BLaER1 treated with 17β-estradiol and CSF1 and Interleukin-3, amounts not matched to agents 10 nM and 100 nM (cell line): ENCODE results near the gene WBP1L.
"Not testable (repeated sequence)": the region's sequence is repeated elsewhere in the genome, so short reads cannot be mapped to it uniquely, and the experiment has no call there.

Source experiments
- H3K27ac ChIP-seq, 11 experiments: shearing (Covaris generic); formaldehyde crosslinking; 2 replicates each; pipeline ENCODE4 v1.8.1; 2022
- H3K27me3 ChIP-seq, 11 experiments: shearing (Covaris generic); formaldehyde crosslinking; 2 replicates each; pipeline ENCODE4 v1.8.1; 2022
- H3K36me3 ChIP-seq, 11 experiments: shearing (Covaris generic); formaldehyde crosslinking; 2 replicates each; pipeline ENCODE4 v1.8.1; 2022
- H3K4me1 ChIP-seq, 10 experiments: shearing (Covaris generic); formaldehyde crosslinking; 2 replicates each; pipeline ENCODE4 v1.8.1; 2022
- H3K4me2 ChIP-seq, 11 experiments: shearing (Covaris generic); formaldehyde crosslinking; 2 replicates each; pipeline ENCODE4 v1.8.1; 2022
- H3K4me3 ChIP-seq, 10 experiments: shearing (Covaris generic); formaldehyde crosslinking; 2 replicates each; pipeline ENCODE4 v1.8.1; 2022
- H3K9ac ChIP-seq, 11 experiments: shearing (Covaris generic); formaldehyde crosslinking; 2 replicates each; pipeline ENCODE4 v1.8.1; 2022
- H3K9me3 ChIP-seq, 11 experiments: shearing (Covaris generic); formaldehyde crosslinking; replicated peaks in 1 of 11; 2 replicates each; pipeline ENCODE4 v1.8.1; 2022
- H4K20me1 ChIP-seq, 11 experiments: shearing (Covaris generic); formaldehyde crosslinking; 2 replicates each; pipeline ENCODE4 v1.8.1; 2022
- Cebpa-rat ChIP-seq, 11 experiments: shearing (Covaris generic); IDR thresholded peaks; 2 replicates each; pipeline ENCODE4 v1.8.1; 2022

WBP1L gene

GRCh38 chr10:102758240-102758932 lies 14.6 kb downstream of the WBP1L start:
- Histone ChIP-seq H3K4me2 (peak overlapping the region in 3 of 11 experiments; percentile 54 to 74 (median 65); a peak in 6 of 22 replicates), H3K36me3 (peaks cover 12 to 69% (median 28%) of the 10 kb centered on the region in 11 experiments; a peak in 21 of 22 replicates), H3K9me3 (peaks cover 0 to 22% (median 9%) of the 10 kb centered on the region in 11 experiments; a peak in 17 of 22 replicates), H3K27ac (no peak overlapping the region; a peak in 1 of 22 replicates), H3K27me3 (no peaks in the 10 kb centered on the region), H3K4me1 (peaks cover 12 to 69% (median 21%) of the 10 kb centered on the region in 10 experiments; a peak in 19 of 20 replicates), H3K9ac (0 out of 22 replicates have a peak overlapping the region, but pooled peaks of 1 of the 11 experiments have one; percentile 21), H4K20me1 (peaks cover 0 to 85% (median 7%) of the 10 kb centered on the region in 11 experiments; a peak in 14 of 22 replicates), H3K4me3 (no peak overlapping the region)
- no peak for TF ChIP-seq Cebpa-rat (IDR thresholded peaks at IDR 0.05)

GRCh38 chr10:102758933-102759262 lies 15.2 kb downstream of the WBP1L start:
- H3K4me3 ChIP-seq, H3K27ac ChIP-seq, H3K9ac ChIP-seq, H3K27me3 ChIP-seq: not testable (repeated sequence)
- Histone ChIP-seq H3K9me3 (peaks cover 0 to 22% (median 9%) of the 10 kb centered on the region in 11 experiments; a peak in 17 of 22 replicates), H4K20me1 (peaks cover 0 to 90% (median 6%) of the 10 kb centered on the region in 11 experiments; a peak in 14 of 22 replicates), H3K4me2 (peak overlapping the region in 3 of 11 experiments; percentile 54 to 74 (median 65); a peak in 4 of 22 replicates), H3K36me3 (peaks cover 17 to 73% (median 33%) of the 10 kb centered on the region in 11 experiments; a peak in 21 of 22 replicates), H3K4me1 (peaks cover 10 to 64% (median 18%) of the 10 kb centered on the region in 10 experiments; a peak in 16 of 20 replicates)

- Histone ChIP-seq H3K9ac (no peak overlapping the region), H3K27ac (no peak overlapping the region), H3K4me2 (no peak overlapping the region), H3K4me1 (peaks cover 9 to 63% (median 17%) of the 10 kb centered on the region in 10 experiments; a peak in 15 of 20 replicates), H3K9me3 (peaks cover 0 to 22% (median 9%) of the 10 kb centered on the region in 11 experiments; a peak in 17 of 22 replicates), H3K27me3 (no peaks in the 10 kb centered on the region), H3K36me3 (peaks cover 23 to 73% (median 39%) of the 10 kb centered on the region in 11 experiments; a peak in 21 of 22 replicates), H3K4me3 (no peak overlapping the region), H4K20me1 (peaks cover 0 to 98% (median 6%) of the 10 kb centered on the region in 11 experiments; a peak in 15 of 22 replicates)
- TF ChIP-seq Cebpa-rat (IDR thresholded peaks at IDR 0.05): no peak
Measured at GRCh38 chr10:102759497-102760210, 15.9 kb downstream of the WBP1L start.

- Histone ChIP-seq H3K27ac (no peak overlapping the region), H3K27me3 (no peaks in the 10 kb centered on the region), H3K9ac (peak overlapping the region in 1 of 11 experiments; percentile 43; a peak in 2 of 22 replicates), H3K36me3 (peaks cover 34 to 76% (median 50%) of the 10 kb centered on the region in 11 experiments), H3K4me3 (no peak overlapping the region), H3K4me2 (peak overlapping the region in 6 of 11 experiments; percentile 1 to 23 (median 12); a peak in 5 of 22 replicates), H3K4me1 (peaks cover 20 to 67% (median 25%) of the 10 kb centered on the region in 10 experiments; a peak in 19 of 20 replicates), H4K20me1 (peaks cover 0 to 100% (median 0%) of the 10 kb centered on the region in 11 experiments; a peak in 14 of 22 replicates), H3K9me3 (peaks cover 0 to 22% (median 9%) of the 10 kb centered on the region in 11 experiments; a peak in 17 of 22 replicates)
- no peak for TF ChIP-seq Cebpa-rat (IDR thresholded peaks at IDR 0.05)
Measured at GRCh38 chr10:102761981-102762380, 18.2 kb downstream of the WBP1L start.

GRCh38 chr10:102762401-102763015 lies 18.8 kb downstream of the WBP1L start:
- H3K4me3 ChIP-seq: no peak overlapping the region
- peaks cover 0 to 22% (median 9%) of the 10 kb centered on the region in 11 experiments; a peak in 17 of 22 replicates for H3K9me3 ChIP-seq
- TF ChIP-seq Cebpa-rat (IDR thresholded peaks at IDR 0.05): no peak
- no peaks in the 10 kb centered on the region for H3K27me3 ChIP-seq
- H4K20me1 ChIP-seq: peaks cover 0 to 100% (median 4%) of the 10 kb centered on the region in 11 experiments; a peak in 13 of 22 replicates
- no peak overlapping the region for H3K9ac ChIP-seq
- peaks cover 34 to 77% (median 48%) of the 10 kb centered on the region in 11 experiments for H3K36me3 ChIP-seq
- H3K4me2 ChIP-seq: 0 out of 22 replicates have a peak overlapping the region, but pooled peaks of 4 of the 11 experiments have one; percentile 4 to 23 (median 12)
- H3K4me1 ChIP-seq: peaks cover 20 to 67% (median 26%) of the 10 kb centered on the region in 10 experiments; a peak in 19 of 20 replicates
- no peak overlapping the region for H3K27ac ChIP-seq

GRCh38 chr10:102763037-102763607 lies 19.4 kb downstream of the WBP1L start:
- no peak overlapping the region for H3K27ac ChIP-seq
- TF ChIP-seq Cebpa-rat (IDR thresholded peaks at IDR 0.05): no peak

GRCh38 chr10:102764470-102765161 lies 20.9 kb downstream of the WBP1L start:
- H3K4me2 ChIP-seq: no peak overlapping the region
- TF ChIP-seq Cebpa-rat (IDR thresholded peaks at IDR 0.05): no peak
- no peak overlapping the region for H3K4me3 ChIP-seq
- H3K4me1 ChIP-seq: peaks cover 16 to 67% (median 25%) of the 10 kb centered on the region in 10 experiments; a peak in 18 of 20 replicates
- peaks cover 0 to 96% (median 6%) of the 10 kb centered on the region in 11 experiments; a peak in 12 of 22 replicates for H4K20me1 ChIP-seq
- peaks cover 29 to 75% (median 44%) of the 10 kb centered on the region in 11 experiments for H3K36me3 ChIP-seq
- H3K27ac ChIP-seq: no peak overlapping the region
- no peaks in the 10 kb centered on the region for H3K27me3 ChIP-seq
- peaks cover 0 to 8% (median 4%) of the 10 kb centered on the region in 11 experiments; a peak in 17 of 22 replicates for H3K9me3 ChIP-seq
- no peak overlapping the region for H3K9ac ChIP-seq

More at GRCh38 chr10:102763037-102763607, 19.4 kb downstream of the WBP1L start:
- Histone ChIP-seq H3K27me3 (no peaks in the 10 kb centered on the region), H3K4me2 (0 out of 22 replicates have a peak overlapping the region, but pooled peaks of 1 of the 11 experiments have one; percentile 12), H3K36me3 (peaks cover 34 to 84% (median 48%) of the 10 kb centered on the region in 11 experiments), H3K4me3 (no peak overlapping the region), H3K4me1 (peaks cover 16 to 67% (median 25%) of the 10 kb centered on the region in 10 experiments; a peak in 18 of 20 replicates), H4K20me1 (peaks cover 0 to 100% (median 4%) of the 10 kb centered on the region in 11 experiments; a peak in 12 of 22 replicates), H3K9ac (no peak overlapping the region), H3K9me3 (peaks cover 0 to 22% (median 9%) of the 10 kb centered on the region in 11 experiments; a peak in 17 of 22 replicates)
